Lung (tissue), 12 donors: ENCODE data around the gene CST2. TPM values are rescaled to one million over a fixed set of nuclear protein-coding genes. Genes with fewer than 3 reads are reported as not detected.

ENCODE experiments used
- ATAC-seq: fragments of 200-7000 bp; cut with Tn5 transposase; one replicate; pipeline ENCODE4 v1.9.1; 2020; ENCODE audit warnings: moderate number of reproducible peaks; ENCODE audit not compliant: insufficient read depth, low FRiP score
- DNase-seq, 3 donors: peaks; one replicate each; pipeline ENCODE4 v3.0.0-alpha.2; 2013 to 2017
- H3K27ac ChIP-seq, 2 donors: one replicate each; pipeline ENCODE4 v1.5.1; 2013; ENCODE audit warnings: mild to moderate bottlenecking in 2 of 2, moderate library complexity in 2 of 2, control low read depth in 1 of 2, inconsistent platforms in 1 of 2, low read depth in 1 of 2, low read length in 1 of 2
- H3K27me3 ChIP-seq, 3 donors: one replicate each; pipeline ENCODE4 v1.5.1; 2013; ENCODE audit warnings: low read length in 2 of 3; ENCODE audit not compliant: control insufficient read depth in 3 of 3, insufficient read depth in 3 of 3
- H3K36me3 ChIP-seq, 4 donors: one replicate each; pipeline ENCODE4 v1.5.1; 2013; ENCODE audit warnings: low read length in 4 of 4, mild to moderate bottlenecking in 1 of 4, moderate library complexity in 1 of 4; ENCODE audit not compliant: control insufficient read depth in 4 of 4, insufficient read depth in 4 of 4
- H3K4me1 ChIP-seq, 5 donors: one replicate each; pipeline ENCODE4 v1.5.1; 2013; ENCODE audit warnings: low read length in 5 of 5, mild to moderate bottlenecking in 2 of 5, moderate library complexity in 1 of 5; ENCODE audit not compliant: control insufficient read depth in 5 of 5, insufficient read depth in 5 of 5
- H3K4me3 ChIP-seq: one replicate; pipeline ENCODE4 v1.5.1; 2013; ENCODE audit warnings: mild to moderate bottlenecking, control low read depth, moderate library complexity
- H3K9ac ChIP-seq, 2 donors: one replicate each; pipeline ENCODE4 v1.5.1; 2013; ENCODE audit warnings: low read length in 2 of 2, control low read depth in 1 of 2; ENCODE audit not compliant: insufficient read depth in 1 of 2
- H3K9me3 ChIP-seq, 4 donors: one replicate each; pipeline ENCODE4 v1.5.1; 2013; ENCODE audit warnings: low read length in 3 of 4, mild to moderate bottlenecking in 1 of 4, moderate library complexity in 1 of 4; ENCODE audit not compliant: control insufficient read depth in 4 of 4, insufficient read depth in 3 of 4
- CTCF ChIP-seq: IDR thresholded peaks from 2 replicates; pipeline ENCODE4 v1.5.1; 2012; ENCODE audit warnings: mild to moderate bottlenecking; ENCODE audit errors: control extremely low read depth, extremely low read depth
- WGBS, 2 donors: extraction: QIAGEN DNeasy Blood & Tissue Kit; methylation state at CpG; one replicate each; pipeline ENCODE4 v1.1.7; 2013; 5-methylcytosine and 5-hydroxymethylcytosine counted together
- polyA plus RNA-seq, 2 donors: library from polyadenylated mRNA; stranded (reverse); fragments of 200-250 nt; gene quantifications; one replicate each; pipeline ENCODE4 v1.2.1, GENCODE V29; 2013
- total RNA-seq, 2 donors: library from RNA; depleted of rRNA in 1 of 2; stranded (reverse); fragments of >200 nt in 1 of 2; gene quantifications; one replicate each; pipeline ENCODE4 v1.2.1, GENCODE V29; 2014 to 2021
- donor health status: control.
- donor health status: control.
- donor health status: Bipolar disorder and iron deficiency.
- donor health status: healthy.
- donor health status: DM: yes; HTN: yes; CAD: no.

Gene CST2
- total and polyA plus RNA-seq, 4 donors: 0.28 to 1.1 (median 0.31) TPM; not detected in 1

- no peak for ATAC-seq
- 90 to 91% methylated on average over 3 of the region's 3 CpGs for WGBS, 2 donors
- Histone ChIP-seq H3K27ac (no peak overlapping the region), H3K36me3 (no peaks in the 10 kb centered on the region), H3K4me1 (no peaks in the 10 kb centered on the region), H3K9me3 (no peaks in the 10 kb centered on the region), H3K9ac (no peak overlapping the region), H3K27me3 (no peaks in the 10 kb centered on the region), H3K4me3 (no peak overlapping the region)
- TF ChIP-seq CTCF: no peak
- DNase-seq: no peak
These were observed 31.0 kb downstream of the CST2 start for GRCh38 chr20:23795526-23795925.

- ATAC-seq: no peak
- H3K9ac ChIP-seq: no peak overlapping the region
- H3K27ac ChIP-seq: no peak overlapping the region
- H3K4me3 ChIP-seq: no peak overlapping the region
- no peaks in the 10 kb centered on the region for H3K36me3 ChIP-seq
- WGBS, 2 donors: 58 to 64% methylated on average over 7 of the region's 7 CpGs
- no peak for TF ChIP-seq CTCF
- no peak for DNase-seq
- no peaks in the 10 kb centered on the region for H3K27me3 ChIP-seq
- H3K4me1 ChIP-seq: no peaks in the 10 kb centered on the region
- H3K9me3 ChIP-seq: no peaks in the 10 kb centered on the region
These were observed 31.7 kb downstream of the CST2 start for GRCh38 chr20:23794841-23795240.

- no peaks in the 10 kb centered on the region for H3K4me1 ChIP-seq
- no peak for TF ChIP-seq CTCF
- no peak overlapping the region for H3K9ac ChIP-seq
- 85% methylated on average over 7 of the region's 7 CpGs for WGBS, 2 donors
- no peaks in the 10 kb centered on the region for H3K36me3 ChIP-seq
- no peaks in the 10 kb centered on the region for H3K27me3 ChIP-seq
- H3K4me3 ChIP-seq: no peak overlapping the region
- DNase-seq (no peak), ATAC-seq (no peak)
- H3K9me3 ChIP-seq: no peaks in the 10 kb centered on the region
- H3K27ac ChIP-seq: no peak overlapping the region
These were observed 32.5 kb downstream of the CST2 start for GRCh38 chr20:23794065-23794464.

- DNase-seq: no peak
- WGBS, 2 donors: 97 to 99% methylated on average over 1 of the region's 1 CpG
- no peaks in the 10 kb centered on the region for H3K27me3 ChIP-seq
- H3K9ac ChIP-seq: no peak overlapping the region
- no peak overlapping the region for H3K4me3 ChIP-seq
- no peaks in the 10 kb centered on the region for H3K36me3 ChIP-seq
- no peak for TF ChIP-seq CTCF
- H3K27ac ChIP-seq: no peak overlapping the region
- H3K4me1 ChIP-seq: no peaks in the 10 kb centered on the region
- ATAC-seq: no peak
- peaks cover 0 to 3% (median 0%) of the 10 kb centered on the region in 4 donors for H3K9me3 ChIP-seq
These were observed 43.1 kb downstream of the CST2 start for GRCh38 chr20:23783447-23783846.
